IMR-90 (cell line): Measurements from ENCODE around the gene ATP10A. TPM values are rescaled to one million over a fixed set of nuclear protein-coding genes. Genes with fewer than 3 reads are reported as not detected.

Source experiments
- ATAC-seq: fragments of 200-7000 bp; cut with Tn5 transposase; 2 replicates; pipeline ENCODE4 v1.9.1; 2020; ENCODE audit warnings: low read depth, mild to moderate bottlenecking, moderate library complexity
- BruUV-seq: library from RNA; stranded (reverse); fragments of 400-500 nt; replicated peaks from 2 replicates; lab custom pipeline; 2021; lab: Mats Ljungman, UMichigan
- CTCF ChIA-PET: fragments of 300-600 bp; formaldehyde crosslinking; extraction: SDS; loops from one replicate; lab custom pipeline; 2021; ENCODE audit warnings: antibody characterized with exemption; lab: Yijun Ruan, JAX
- POLR2A ChIA-PET: fragments of 300-600 bp; sonication (Branson Sonifier 250); formaldehyde crosslinking; loops from one replicate; lab custom pipeline; 2022; ENCODE audit warnings: antibody characterized with exemption; ENCODE audit not compliant: unreplicated experiment; lab: Charles Lee
- DNase-seq: peaks from one replicate; pipeline ENCODE4 v3.0.0; 2013
- H2AFZ ChIP-seq: replicated peaks from 2 replicates; pipeline ENCODE3; 2013; ENCODE audit warnings: low read length, mild to moderate bottlenecking; ENCODE audit not compliant: poor library complexity
- H2AK5ac ChIP-seq: 2 replicates; pipeline ENCODE4 v1.6.1; 2013; ENCODE audit warnings: low read depth, low read length, inconsistent platforms
- H2AK9ac ChIP-seq: replicated peaks from 2 replicates; pipeline ENCODE3; 2013; ENCODE audit warnings: mild to moderate bottlenecking, low read depth, low read length, moderate library complexity; ENCODE audit not compliant: poor library complexity
- H2BK120ac ChIP-seq: 2 replicates; pipeline ENCODE4 v1.6.1; 2013; ENCODE audit warnings: low read depth, low read length, inconsistent platforms
- H2BK15ac ChIP-seq: 3 replicates; pipeline ENCODE4 v1.6.1; 2013; ENCODE audit warnings: low read depth, low read length, inconsistent platforms
- H2BK20ac ChIP-seq: 2 replicates; pipeline ENCODE4 v1.6.1; 2013; ENCODE audit warnings: low read depth, mild to moderate bottlenecking, inconsistent platforms, low read length, moderate library complexity
- H2BK5ac ChIP-seq: 2 replicates; pipeline ENCODE4 v1.6.1; 2013; ENCODE audit warnings: mild to moderate bottlenecking, low read depth, low read length, inconsistent platforms; ENCODE audit not compliant: poor library complexity, severe bottlenecking
- H3K14ac ChIP-seq: replicated peaks from 2 replicates; pipeline ENCODE4 v1.6.1; 2013; ENCODE audit warnings: low read depth, low read length, inconsistent platforms
- H3K18ac ChIP-seq: 2 replicates; pipeline ENCODE4 v1.6.1; 2013; ENCODE audit warnings: low read depth, low read length, control low read depth
- H3K23ac ChIP-seq: 2 replicates; pipeline ENCODE4 v1.6.1; 2013; ENCODE audit warnings: low read depth, low read length, inconsistent platforms
- H3K27ac ChIP-seq: 2 replicates; pipeline ENCODE4 v1.5.1; 2013; ENCODE audit warnings: mild to moderate bottlenecking, control low read depth, low read length; ENCODE audit not compliant: insufficient read depth
- H3K27me3 ChIP-seq: 2 replicates; pipeline ENCODE4 v1.6.1; 2013; ENCODE audit warnings: low read length; ENCODE audit not compliant: control insufficient read depth, insufficient read depth
- H3K36me3 ChIP-seq: 2 replicates; pipeline ENCODE4 v1.6.1; 2013; ENCODE audit warnings: low read length, mixed read lengths; ENCODE audit not compliant: control insufficient read depth, insufficient read depth
- H3K4ac ChIP-seq: 2 replicates; pipeline ENCODE4 v1.6.1; 2013; ENCODE audit warnings: low read depth, low read length, inconsistent platforms
- H3K4me1 ChIP-seq: 2 replicates; pipeline ENCODE4 v1.6.1; 2013; ENCODE audit warnings: low read length, mixed read lengths; ENCODE audit not compliant: control insufficient read depth, insufficient read depth
- H3K4me2 ChIP-seq: 2 replicates; pipeline ENCODE4 v1.6.1; 2013; ENCODE audit warnings: low read depth, mild to moderate bottlenecking, control low read depth, low read length, moderate library complexity
- H3K4me3 ChIP-seq: 2 replicates; pipeline ENCODE4 v1.5.1; 2013; ENCODE audit warnings: low read depth, mild to moderate bottlenecking, control low read depth, low read length, moderate library complexity; ENCODE audit not compliant: insufficient read depth
- H3K56ac ChIP-seq: 2 replicates; pipeline ENCODE4 v1.6.1; 2013; ENCODE audit warnings: low read length, inconsistent platforms; ENCODE audit not compliant: insufficient read depth; ENCODE audit errors: extremely low read depth
- H3K79me1 ChIP-seq, 2 experiments: 2 replicates each; pipeline ENCODE4 v1.6.1; 2013; ENCODE audit warnings: low read length in 2 of 2, inconsistent platforms in 1 of 2, low read depth in 1 of 2
- H3K9ac ChIP-seq: 2 replicates; pipeline ENCODE4 v1.6.1; 2013; ENCODE audit warnings: low read depth, low read length, control low read depth
- H3K9me1 ChIP-seq: 2 replicates; pipeline ENCODE4 v1.6.1; 2013; ENCODE audit warnings: low read length, inconsistent platforms; ENCODE audit not compliant: insufficient read depth
- H3K9me3 ChIP-seq: 2 replicates; pipeline ENCODE4 v1.6.1; 2013; ENCODE audit warnings: low read length; ENCODE audit not compliant: control insufficient read depth, insufficient read depth
- H4K20me1 ChIP-seq: 2 replicates; pipeline ENCODE4 v1.6.1; 2013; ENCODE audit warnings: low read length, inconsistent platforms; ENCODE audit not compliant: insufficient read depth
- H4K5ac ChIP-seq: 2 replicates; pipeline ENCODE4 v1.6.1; 2013; ENCODE audit warnings: mild to moderate bottlenecking, low read depth, low read length, control low read depth
- H4K8ac ChIP-seq, 2 experiments: 2 replicates each; pipeline ENCODE4 v1.6.1; 2013; ENCODE audit warnings: low read depth in 2 of 2, low read length in 2 of 2, control low read depth in 1 of 2, inconsistent platforms in 1 of 2
- H4K91ac ChIP-seq: 2 replicates; pipeline ENCODE4 v1.6.1; 2013; ENCODE audit warnings: low read depth, low read length, inconsistent platforms; ENCODE audit not compliant: insufficient read depth
- BHLHE40 ChIP-seq: fragments of 150-350 bp; IDR thresholded peaks from 2 replicates; pipeline ENCODE4 v1.6.1; 2016; ENCODE audit warnings: mild to moderate bottlenecking, low read depth, low read length
- CEBPB ChIP-seq: IDR thresholded peaks from 2 replicates; pipeline ENCODE4 v1.6.1; 2012; ENCODE audit warnings: low read depth, low read length, improper control_type of control experiment
- CHD1 ChIP-seq: IDR thresholded peaks from 2 replicates; pipeline ENCODE4 v1.6.1; 2012; ENCODE audit warnings: low read depth, low read length, improper control_type of control experiment
- CTCF ChIP-seq: conservative IDR thresholded peaks from 2 replicates; pipeline ENCODE4 v1.5.1; 2012; ENCODE audit warnings: mild to moderate bottlenecking, low read depth, low read length, improper control_type of control experiment
- FOS ChIP-seq: fragments of 150-350 bp; IDR thresholded peaks from 2 replicates; pipeline ENCODE4 v1.6.1; 2016; ENCODE audit warnings: low read depth, low read length
- MAFK ChIP-seq: IDR thresholded peaks from 2 replicates; pipeline ENCODE4 v1.6.1; 2012; ENCODE audit warnings: low read depth, low read length, improper control_type of control experiment
- MAZ ChIP-seq: IDR thresholded peaks from 2 replicates; pipeline ENCODE4 v1.6.1; 2012; ENCODE audit warnings: low read depth, mild to moderate bottlenecking, low read length, improper control_type of control experiment, moderate library complexity, borderline replicate concordance
- MXI1 ChIP-seq: IDR thresholded peaks from 2 replicates; pipeline ENCODE4 v1.6.1; 2012; ENCODE audit warnings: low read depth, mild to moderate bottlenecking, low read length, moderate library complexity, borderline replicate concordance
- NFE2L2 ChIP-seq: fragments of 150-350 bp; IDR thresholded peaks from 2 replicates; pipeline ENCODE4 v1.6.1; 2016; ENCODE audit warnings: low read depth, mild to moderate bottlenecking, low read length
- POLR2A ChIP-seq: IDR thresholded peaks from 2 replicates; pipeline ENCODE4 v1.6.1; 2012; ENCODE audit warnings: mild to moderate bottlenecking, low read depth, low read length
- RAD21 ChIP-seq: IDR thresholded peaks from 2 replicates; pipeline ENCODE4 v1.6.1; 2012; ENCODE audit warnings: low read length, improper control_type of control experiment
- RCOR1 ChIP-seq: IDR thresholded peaks from 2 replicates; pipeline ENCODE4 v1.6.1; 2012; ENCODE audit warnings: mild to moderate bottlenecking, low read length, improper control_type of control experiment; ENCODE audit not compliant: insufficient replicate concordance
- RFX5 ChIP-seq: IDR thresholded peaks from 2 replicates; pipeline ENCODE4 v1.8.0; 2012; ENCODE audit warnings: low read depth, mild to moderate bottlenecking, low read length, moderate library complexity
- SMC3 ChIP-seq: fragments of 150-350 bp; IDR thresholded peaks from 2 replicates; pipeline ENCODE4 v1.6.1; 2016; ENCODE audit warnings: low read depth, mild to moderate bottlenecking, antibody characterized with exemption, low read length, moderate library complexity
- USF2 ChIP-seq: fragments of 150-350 bp; IDR thresholded peaks from 2 replicates; pipeline ENCODE4 v1.6.1; 2017; ENCODE audit warnings: mild to moderate bottlenecking, antibody characterized with exemption, low read length, low read depth
- WGBS, 2 experiments: methylation state at CpG; one replicate each; pipeline versions ENCODE4 v1.1.5 to v1.1.7; 2013; ENCODE audit warnings: missing lambda C conversion rate in 2 of 2; ENCODE audit not compliant: insufficient read length in 1 of 2; ENCODE audit errors: extremely low coverage in 2 of 2; 5-methylcytosine and 5-hydroxymethylcytosine counted together
- dilution Hi-C: fragments of 300-500 bp; cut with HindIII; formaldehyde crosslinking; loops from one replicate; pipeline ENCODE4 v1.14.3; 2018; ENCODE audit warnings: low sequenced_read_pairs; ENCODE audit not compliant: unreplicated experiment
- in situ Hi-C: fragments of 300-500 bp; cut with MboI; formaldehyde crosslinking; loops from 3 replicates; pipeline ENCODE4 v1.14.3; 2019; ENCODE audit warnings: low sequenced_read_pairs, inconsistent platforms, mixed read lengths
- intact Hi-C: fragments of 100-400 bp; cut with micrococcal nuclease; formaldehyde crosslinking; loops from 2 replicates; pipeline ENCODE4 v1.10.0; 2022
- polyA plus RNA-seq, 3 experiments: library from polyadenylated mRNA; depleted of rRNA; stranded (reverse); fragments of >200 nt; gene quantifications; 2 replicates each; pipeline ENCODE4 v1.2.3, GENCODE V29; 2012; ENCODE audit warnings: low replicate concordance in 1 of 3
- total RNA-seq: library from RNA; depleted of rRNA; stranded (reverse); fragments of >200 nt; gene quantifications from 2 replicates; pipeline ENCODE4 v1.2.3, GENCODE V29; 2012
- TF ChIP-seq, protein P1 (sequence below): fragments of 150-350 bp; IDR thresholded peaks from 2 replicates; pipeline ENCODE4 v1.6.1; 2016; ENCODE audit warnings: low read depth, mild to moderate bottlenecking, low read length, moderate library complexity, borderline replicate concordance

ATP10A gene
- total and polyA plus RNA-seq, 2 of the 4 experiments (the other 2 are of a cell fraction): 13.8 to 16.0 TPM

DNA sequence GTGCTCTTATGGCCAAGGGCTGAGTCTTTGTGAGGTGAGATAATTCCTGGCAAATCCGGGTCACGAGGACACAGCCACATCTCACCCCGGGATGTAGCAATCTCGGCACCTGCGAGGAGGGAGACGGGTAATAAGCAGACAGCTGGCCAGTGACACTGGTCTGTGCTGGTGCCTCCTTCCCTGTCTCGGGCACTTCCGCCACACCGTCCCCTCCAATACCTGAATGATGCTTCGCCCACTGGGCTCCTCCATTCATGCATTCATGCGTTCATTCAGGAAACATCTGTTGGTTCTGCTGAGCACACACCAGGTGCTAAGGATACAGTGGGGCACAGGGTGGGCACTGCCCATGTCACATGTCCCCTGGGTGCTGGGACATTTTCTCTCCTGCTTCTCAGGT is 60.1 kb downstream of the ATP10A start:
- Histone ChIP-seq H2BK20ac (no peak overlapping the region), H2BK15ac (no peak overlapping the region), H3K4me3 (no peak overlapping the region), H2AK9ac (no peak overlapping the region), H3K27ac (no peak overlapping the region), H3K9ac (no peak overlapping the region), H4K91ac (no peak overlapping the region), H3K4me2 (no peak overlapping the region), H3K14ac (no peak overlapping the region), H3K36me3 (peaks cover 4% of the 10 kb centered on the region; the same call in 1 of the 2 replicates), H3K18ac (no peak overlapping the region), H3K4ac (no peak overlapping the region), H3K27me3 (no peaks in the 10 kb centered on the region), H3K79me1 (peaks cover 21 to 68% of the 10 kb centered on the region in 2 experiments), H3K23ac (no peak overlapping the region), H4K5ac (no peak overlapping the region), H4K20me1 (peaks cover 6% of the 10 kb centered on the region; the same call in 1 of the 2 replicates), H2BK120ac (no peak overlapping the region), H4K8ac (no peak overlapping the region), H3K9me3 (no peaks in the 10 kb centered on the region), H3K9me1 (peaks cover 22% of the 10 kb centered on the region), H2AK5ac (no peak overlapping the region; the same call in 1 of the 2 replicates), H3K4me1 (peaks cover 7% of the 10 kb centered on the region), H2AFZ (no peak overlapping the region), H2BK5ac (no peak overlapping the region), H3K56ac (no peak overlapping the region)
- ChIA-PET POLR2A (no interaction called here), CTCF (no interaction called here)
- no TSS peak for BruUV-seq
- dilution Hi-C loops: no loop called here
- DNase-seq (no peak), ATAC-seq (no peak)
- TF ChIP-seq CTCF (no peak), CHD1 (no peak), RAD21 (no peak), BHLHE40 (no peak), FOS (no peak), CEBPB (no peak), MXI1 (no peak), MAZ (no peak), NFE2L2 (no peak), RFX5 (no peak), MAFK (no peak), SMC3 (no peak), USF2 (no peak), RCOR1 (no peak), POLR2A (no peak)
- TF ChIP-seq, protein P1, sequence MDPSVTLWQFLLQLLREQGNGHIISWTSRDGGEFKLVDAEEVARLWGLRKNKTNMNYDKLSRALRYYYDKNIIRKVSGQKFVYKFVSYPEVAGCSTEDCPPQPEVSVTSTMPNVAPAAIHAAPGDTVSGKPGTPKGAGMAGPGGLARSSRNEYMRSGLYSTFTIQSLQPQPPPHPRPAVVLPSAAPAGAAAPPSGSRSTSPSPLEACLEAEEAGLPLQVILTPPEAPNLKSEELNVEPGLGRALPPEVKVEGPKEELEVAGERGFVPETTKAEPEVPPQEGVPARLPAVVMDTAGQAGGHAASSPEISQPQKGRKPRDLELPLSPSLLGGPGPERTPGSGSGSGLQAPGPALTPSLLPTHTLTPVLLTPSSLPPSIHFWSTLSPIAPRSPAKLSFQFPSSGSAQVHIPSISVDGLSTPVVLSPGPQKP: no peak
- intact Hi-C loops: no loop called here
- in situ Hi-C loops: no loop called here
- 94% methylated on average over 10 of the region's 11 CpGs; no CpG with 5 or more reads in 1 of the 2 experiments for WGBS, 2 experiments
